ENCODE data around the gene KIF5A.
"Not testable (repeated sequence)": the region's sequence is repeated elsewhere in the genome, so short reads cannot be mapped to it uniquely, and the experiment has no call there.

Gene KIF5A

DNA sequence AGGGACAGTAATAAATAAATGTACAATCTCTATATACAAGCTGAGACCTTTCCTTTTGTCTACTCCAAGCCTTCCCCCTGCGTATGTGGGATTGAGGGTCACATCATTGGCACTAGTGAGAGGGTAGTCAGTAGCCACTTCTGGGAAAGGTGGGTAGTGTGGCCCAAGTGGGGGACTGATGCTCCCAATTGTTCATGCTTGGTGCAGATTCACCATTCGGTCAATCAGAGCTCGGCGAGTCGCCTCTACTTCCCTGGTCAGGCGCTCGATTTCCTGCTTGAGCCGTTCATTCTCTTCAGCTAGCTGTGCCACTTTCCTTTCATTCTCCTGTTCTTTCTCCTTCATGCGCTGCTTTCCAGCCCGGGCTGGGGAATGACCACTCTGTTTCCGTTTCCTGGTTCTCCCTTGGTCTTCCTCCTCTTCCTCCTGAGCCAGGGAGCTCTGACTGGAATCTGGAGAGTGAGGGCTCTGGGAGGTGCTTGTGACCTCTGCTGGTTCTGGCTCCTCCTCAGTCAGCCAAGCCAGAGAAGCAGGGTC lies 33.2 kb upstream of the KIF5A start:
- Mint-ChIP-seq H3K27ac (peak overlapping the region; percentile 100), H3K9me3 (no peaks in the 10 kb centered on the region), H3K36me3 (ENCODE audit: low read depth) (peaks cover 86% of the 10 kb centered on the region), H3K27me3 (no peaks in the 10 kb centered on the region), H3K4me1 (ENCODE audit: low read depth) (peaks cover 45% of the 10 kb centered on the region), H3K4me3 (no peak overlapping the region)
- DNase-seq: no peak

DNA sequence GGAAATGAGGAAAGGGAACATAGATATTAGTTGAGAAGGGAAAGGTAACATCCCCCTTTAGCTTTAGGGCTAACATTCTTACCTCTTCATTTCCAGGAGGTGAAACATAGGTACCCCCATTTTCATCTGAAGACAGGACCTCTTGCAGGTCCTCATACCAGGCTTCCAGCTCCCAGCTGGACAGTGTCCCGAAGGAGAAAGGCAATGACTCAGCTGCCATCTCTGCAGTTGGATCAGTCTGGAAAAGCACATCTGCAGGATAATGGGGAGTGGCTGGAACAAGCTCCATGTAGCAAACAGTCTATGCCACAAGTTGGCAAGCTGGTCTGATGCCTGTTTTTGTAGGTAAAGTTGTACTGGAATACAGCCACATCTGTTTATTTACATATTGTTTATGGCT lies 32.7 kb upstream of the KIF5A start:
- Mint-ChIP-seq H3K4me1 (ENCODE audit: low read depth) (peaks cover 50% of the 10 kb centered on the region), H3K27ac (peak overlapping the region; percentile 100), H3K27me3 (no peaks in the 10 kb centered on the region), H3K36me3 (ENCODE audit: low read depth) (peaks cover 81% of the 10 kb centered on the region), H3K9me3 (no peaks in the 10 kb centered on the region), H3K4me3 (peak overlapping the region; percentile 31)
- no peak for DNase-seq

DNA sequence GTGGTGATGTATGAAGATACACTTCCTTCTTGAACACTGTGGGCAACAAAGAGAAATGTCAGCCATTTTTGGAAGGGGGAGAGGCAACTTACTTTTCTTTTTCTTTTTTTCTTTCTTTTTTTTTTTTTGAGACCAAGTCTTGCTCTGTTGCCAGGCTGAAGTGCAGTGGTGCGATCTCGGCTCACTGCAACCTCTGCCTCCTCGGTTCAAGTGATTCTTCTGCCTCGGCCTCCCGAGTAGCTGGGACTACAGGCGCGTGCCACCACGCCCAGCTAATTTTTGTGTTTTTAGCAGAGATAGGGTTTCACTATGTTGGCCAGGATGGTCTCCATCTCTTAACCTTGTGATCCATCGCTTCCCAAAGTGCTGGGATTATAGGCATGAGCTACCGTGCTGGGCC lies 32.1 kb upstream of the KIF5A start:
- Mint-ChIP-seq H3K4me1 (ENCODE audit: low read depth) (peaks cover 52% of the 10 kb centered on the region), H3K4me3 (peak overlapping the region; percentile 94), H3K36me3 (ENCODE audit: low read depth) (peaks cover 76% of the 10 kb centered on the region), H3K27ac (peak overlapping the region; percentile 100)
- not testable (repeated sequence) for DNase-seq, H3K9me3 Mint-ChIP-seq, H3K27me3 Mint-ChIP-seq

DNA sequence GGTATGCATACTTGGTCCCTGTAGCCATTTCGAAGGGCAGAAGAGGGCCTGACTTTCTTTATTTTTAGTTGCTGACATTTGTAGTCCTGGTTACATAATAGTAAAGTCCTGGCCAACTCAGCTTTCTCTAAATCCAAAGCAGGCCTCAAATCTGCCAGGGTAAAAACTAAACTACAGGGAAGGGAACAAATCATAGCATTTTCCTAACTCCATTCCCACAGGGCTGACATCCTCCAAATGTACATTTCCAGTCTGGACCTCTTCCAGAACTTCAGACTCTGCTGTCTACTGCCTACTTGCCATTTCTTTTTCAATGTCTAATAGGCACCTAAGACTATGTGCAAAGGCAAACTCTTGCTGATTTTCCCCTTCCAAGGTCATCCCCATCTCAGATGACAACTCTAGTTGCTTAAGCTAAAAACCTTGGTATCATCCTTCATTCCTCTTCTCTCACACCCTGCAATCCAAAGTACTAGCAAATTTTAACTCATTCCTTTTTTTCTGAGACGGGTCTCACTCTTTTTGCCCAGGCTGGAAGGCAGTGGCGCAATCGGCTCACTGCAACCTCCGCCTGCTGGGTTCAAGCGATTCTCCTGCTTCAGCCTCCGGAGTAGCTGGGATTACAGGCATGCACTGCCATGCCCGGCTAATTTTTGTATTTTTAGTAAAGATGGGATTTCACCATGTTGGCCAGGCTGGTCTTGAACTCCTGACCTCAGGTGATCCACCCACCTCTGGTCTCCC lies 31.5 kb upstream of the KIF5A start:
- H3K36me3 Mint-ChIP-seq (ENCODE audit: low read depth): peaks cover 72% of the 10 kb centered on the region
- peak overlapping the region; percentile 94 for H3K4me3 Mint-ChIP-seq
- DNase-seq: no peak
- H3K9me3 Mint-ChIP-seq: no peaks in the 10 kb centered on the region
- H3K27ac Mint-ChIP-seq: peak overlapping the region; percentile 100
- H3K27me3 Mint-ChIP-seq: no peaks in the 10 kb centered on the region
- peaks cover 55% of the 10 kb centered on the region for H3K4me1 Mint-ChIP-seq (ENCODE audit: low read depth)

DNA sequence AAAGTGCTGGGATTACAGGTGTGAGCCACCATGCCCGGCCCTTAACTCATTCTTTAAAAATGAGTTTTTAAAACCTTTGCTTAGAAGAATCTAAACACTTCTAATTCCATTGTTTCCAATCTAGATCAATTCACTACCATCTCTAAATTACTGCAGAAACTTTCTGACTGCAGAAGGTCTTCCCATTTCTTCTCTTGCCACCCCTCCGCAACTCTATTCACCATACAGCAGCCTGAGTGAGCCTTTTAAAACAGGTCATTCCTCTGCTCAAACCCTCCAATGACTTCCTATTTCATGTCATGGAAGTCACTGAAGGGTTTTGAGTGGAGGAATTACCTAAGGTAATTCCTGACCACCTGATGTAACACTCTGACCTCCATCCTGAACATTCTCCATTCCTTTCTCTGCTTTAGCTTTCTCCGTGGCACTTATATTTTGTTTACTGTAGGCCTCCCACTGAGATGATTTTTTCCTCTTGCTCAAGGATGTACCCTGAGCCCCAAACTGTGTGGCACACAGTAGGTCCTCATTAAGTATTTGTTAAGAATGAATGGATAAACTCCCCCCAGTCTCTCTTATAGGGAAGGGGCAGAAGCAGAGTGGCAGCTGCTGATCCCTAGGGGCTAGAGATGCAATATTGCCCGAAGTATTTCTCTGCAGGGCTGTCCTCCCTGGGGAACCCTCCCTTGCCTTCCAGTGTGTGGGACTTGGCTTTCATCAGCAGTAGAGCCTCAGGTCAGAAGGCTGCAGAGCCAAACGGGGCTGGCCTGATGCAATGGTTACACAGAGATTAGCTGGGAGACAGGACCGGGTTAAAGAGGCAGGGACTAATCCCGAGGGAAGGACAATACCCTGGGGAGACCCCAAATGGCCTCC lies 30.7 kb upstream of the KIF5A start:
- Mint-ChIP-seq H3K4me1 (ENCODE audit: low read depth) (peaks cover 63% of the 10 kb centered on the region), H3K36me3 (ENCODE audit: low read depth) (peaks cover 73% of the 10 kb centered on the region)
- no peak for DNase-seq

DNA sequence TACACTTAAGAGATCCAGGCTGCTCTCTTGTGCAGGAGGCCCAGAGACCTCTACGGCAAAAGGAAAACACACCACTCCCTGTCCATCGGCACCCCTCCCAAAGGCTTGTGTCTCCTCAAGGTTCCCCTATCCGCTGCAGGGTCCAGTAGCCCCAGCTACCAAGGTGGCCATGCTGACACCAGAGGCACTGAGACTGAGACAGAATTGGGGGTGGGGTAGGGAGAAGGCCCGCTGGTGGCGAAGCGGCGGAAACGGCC lies 30.1 kb upstream of the KIF5A start:
- DNase-seq: peak; percentile 68
- peaks cover 67% of the 10 kb centered on the region for H3K4me1 Mint-ChIP-seq (ENCODE audit: low read depth)
- peaks cover 73% of the 10 kb centered on the region for H3K36me3 Mint-ChIP-seq (ENCODE audit: low read depth)
- H3K4me3 Mint-ChIP-seq: peak overlapping the region; percentile 94
- no peaks in the 10 kb centered on the region for H3K9me3 Mint-ChIP-seq
- H3K27ac Mint-ChIP-seq: peak overlapping the region; percentile 100
- H3K27me3 Mint-ChIP-seq: no peaks in the 10 kb centered on the region

More for the DNA sequence above, 30.7 kb upstream of the KIF5A start:
- Mint-ChIP-seq H3K27ac (peak overlapping the region; percentile 100), H3K27me3 (no peaks in the 10 kb centered on the region), H3K4me3 (peak overlapping the region; percentile 94), H3K9me3 (no peaks in the 10 kb centered on the region)

DNA sequence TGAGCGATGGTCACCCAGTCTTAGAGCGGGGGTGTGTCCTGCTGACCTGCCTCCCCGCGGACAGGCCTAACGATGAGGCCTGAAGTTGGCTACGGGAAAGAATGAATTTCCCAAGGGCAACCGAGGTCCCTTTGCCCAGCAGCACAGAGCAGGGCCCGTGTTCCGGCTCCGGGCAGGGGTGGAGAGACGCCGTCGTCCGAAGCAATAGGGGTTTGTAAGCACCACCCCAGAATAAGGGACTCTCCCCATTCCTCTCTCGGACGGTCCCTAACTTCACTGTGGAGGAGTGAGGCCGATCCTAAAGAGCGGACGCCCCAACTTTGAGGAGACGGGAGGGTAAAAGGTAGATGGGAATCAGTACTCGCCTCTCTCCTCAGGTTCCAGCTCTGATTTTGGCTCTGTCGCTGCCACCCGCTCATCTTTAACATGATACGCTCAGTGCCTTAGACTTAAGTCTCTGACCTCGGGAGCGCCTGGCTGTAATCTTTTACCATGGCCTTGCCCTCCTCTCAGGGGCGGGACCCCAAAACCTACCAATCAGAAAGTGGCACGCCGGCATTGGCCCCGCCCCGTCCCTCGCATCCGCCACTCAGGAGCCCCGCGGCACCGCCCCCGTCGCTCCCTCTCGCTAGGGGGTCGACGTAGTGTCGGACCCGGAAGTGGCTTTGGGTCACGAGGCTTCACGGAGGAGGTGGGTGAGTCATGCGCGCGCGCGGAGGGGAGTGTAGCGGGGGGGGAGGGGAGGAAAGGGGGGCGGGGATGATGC lies 29.6 kb upstream of the KIF5A start, which contains the start of gene DDIT3:
Gene DDIT3 (minus strand): TSS at position 462 of the 766 bp plus-strand sequence. CDS start 3,108 bp downstream, outside the sequence.
- H3K4me1 Mint-ChIP-seq (ENCODE audit: low read depth): peaks cover 71% of the 10 kb centered on the region
- H3K9me3 Mint-ChIP-seq: no peaks in the 10 kb centered on the region
- no peaks in the 10 kb centered on the region for H3K27me3 Mint-ChIP-seq
- H3K36me3 Mint-ChIP-seq (ENCODE audit: low read depth): peaks cover 73% of the 10 kb centered on the region
- peak within 1 kb of the TSS; percentile 94 for H3K4me3 Mint-ChIP-seq
- DNase-seq: peak; percentile 99
- peak within 1 kb of the TSS; percentile 100 for H3K27ac Mint-ChIP-seq

DNA sequence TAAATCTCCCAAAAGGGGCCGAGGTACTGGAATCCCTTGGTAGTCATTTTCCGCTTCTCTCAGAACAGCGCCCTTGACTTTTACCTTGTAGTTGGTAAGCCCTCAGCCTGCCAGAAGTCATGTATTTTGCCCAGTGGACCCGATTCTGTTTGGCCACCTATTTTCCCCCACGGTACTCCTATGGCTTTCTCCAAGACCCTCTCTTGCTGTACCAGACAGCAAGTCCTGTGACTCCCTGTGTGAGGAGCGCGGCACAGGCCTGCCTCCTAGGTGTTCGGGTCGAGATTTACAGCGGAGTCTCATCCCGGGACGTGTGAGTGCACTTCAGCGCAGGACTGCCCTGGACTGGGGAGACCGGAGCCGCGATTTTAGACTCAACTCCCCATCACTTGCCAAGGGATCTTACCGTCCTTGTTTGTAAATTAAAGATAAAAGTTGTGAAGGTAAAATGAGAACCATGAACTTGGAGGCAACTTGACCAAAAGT lies 28.3 kb upstream of the KIF5A start:
- H3K9me3 Mint-ChIP-seq: no peaks in the 10 kb centered on the region
- H3K36me3 Mint-ChIP-seq (ENCODE audit: low read depth): peaks cover 71% of the 10 kb centered on the region
- H3K27me3 Mint-ChIP-seq: no peaks in the 10 kb centered on the region
- H3K4me3 Mint-ChIP-seq: peak overlapping the region; percentile 94
- DNase-seq: peak; percentile 61
- peaks cover 67% of the 10 kb centered on the region for H3K4me1 Mint-ChIP-seq (ENCODE audit: low read depth)
- peak overlapping the region; percentile 100 for H3K27ac Mint-ChIP-seq

DNA sequence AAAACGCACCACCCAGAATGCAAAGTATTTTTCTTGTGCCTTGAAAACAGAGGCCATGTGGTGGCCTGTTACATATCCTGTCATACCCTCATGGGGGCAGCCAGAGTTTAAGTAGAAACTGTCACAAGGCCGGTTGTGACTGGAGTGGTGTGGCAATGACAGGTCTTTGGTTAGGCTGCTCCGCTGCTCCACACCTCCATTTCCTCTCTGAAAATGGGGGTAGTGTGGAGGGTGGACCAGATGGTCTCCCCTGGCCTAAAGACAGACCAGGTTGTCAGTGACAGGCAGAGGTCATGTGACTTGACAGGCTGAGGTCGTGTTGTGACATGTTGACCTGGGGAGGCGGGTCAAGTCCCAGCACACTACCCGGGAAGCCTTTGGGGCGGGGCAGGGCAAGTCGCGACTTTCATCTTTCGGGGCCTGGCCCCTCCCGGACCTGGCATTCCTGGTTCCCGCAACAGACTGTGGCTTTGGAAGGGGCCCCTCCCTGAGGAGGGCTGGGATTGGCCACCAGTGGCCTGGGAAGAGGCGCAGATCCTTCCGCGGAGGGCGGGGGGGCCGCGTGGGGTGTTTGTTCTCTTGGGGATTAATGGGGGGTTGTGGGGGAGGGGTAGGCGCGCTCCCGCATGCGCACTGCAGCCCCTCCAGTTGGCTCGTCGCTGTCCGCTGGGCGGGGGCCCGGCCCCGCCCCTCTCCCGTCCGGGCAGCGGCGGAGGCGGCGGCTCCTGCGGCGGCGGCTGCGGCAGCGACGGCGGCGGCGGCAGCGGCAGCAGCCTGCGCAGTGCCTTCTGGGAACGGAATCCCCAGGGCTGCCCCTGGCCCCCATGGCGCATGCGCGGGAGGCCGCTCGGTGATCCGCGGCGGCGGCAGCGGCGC lies 27.6 kb upstream of the KIF5A start, which contains the start of gene MBD6:
Gene MBD6 (plus strand): TSS at position 814 of the 876 bp plus-strand sequence. CDS start 1,480 bp downstream, outside the sequence.
- peak within 1 kb of the TSS; percentile 94 for H3K4me3 Mint-ChIP-seq
- peak; percentile 93 for DNase-seq
- peaks cover 61% of the 10 kb centered on the region for H3K4me1 Mint-ChIP-seq (ENCODE audit: low read depth)
- H3K27me3 Mint-ChIP-seq: no peaks in the 10 kb centered on the region
- peaks cover 71% of the 10 kb centered on the region for H3K36me3 Mint-ChIP-seq (ENCODE audit: low read depth)
- peak within 1 kb of the TSS; percentile 100 for H3K27ac Mint-ChIP-seq
- H3K9me3 Mint-ChIP-seq: no peaks in the 10 kb centered on the region

DNA sequence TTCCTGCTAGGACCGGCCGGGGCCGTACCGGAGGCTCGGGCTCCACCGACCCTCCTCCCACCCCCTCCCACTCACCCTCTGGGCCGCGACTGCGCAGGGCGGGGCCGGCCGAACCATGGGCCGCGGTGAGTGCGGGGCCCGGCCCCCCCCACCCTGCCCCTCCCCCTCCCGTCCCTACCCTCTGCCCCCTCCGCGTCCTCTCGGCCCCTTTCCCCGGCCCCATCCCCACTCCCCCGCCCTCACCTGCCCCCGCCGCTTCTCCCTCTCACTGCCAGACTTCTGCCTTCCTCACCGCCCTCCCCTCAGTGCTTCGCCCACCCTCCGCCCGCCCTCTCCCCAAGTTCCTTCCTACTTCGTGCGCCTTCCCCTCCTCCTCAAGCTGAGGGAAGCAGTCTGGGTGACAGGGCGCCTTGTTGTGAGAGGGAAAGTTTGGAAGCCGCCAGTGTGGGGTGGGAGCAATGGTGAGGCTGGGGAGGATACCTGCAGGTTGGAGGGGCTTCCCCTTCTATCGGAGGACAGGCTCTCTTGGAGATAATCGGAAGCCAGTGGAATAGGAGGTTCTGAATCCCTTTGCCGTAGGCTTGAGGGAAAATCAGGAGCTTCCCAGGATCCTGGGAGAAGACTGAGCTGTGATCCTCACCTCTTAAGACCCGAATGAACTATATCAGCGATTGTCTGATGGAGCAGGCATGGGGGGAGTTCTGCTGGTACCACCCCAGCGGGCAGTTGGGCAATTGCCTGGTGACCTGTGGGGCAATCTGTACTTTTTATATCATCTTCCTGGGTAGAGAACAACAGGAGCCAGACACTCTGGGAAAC lies 26.7 kb upstream of the KIF5A start:
- H3K9me3 Mint-ChIP-seq: no peaks in the 10 kb centered on the region
- H3K27ac Mint-ChIP-seq: peak overlapping the region; percentile 93
- no peaks in the 10 kb centered on the region for H3K27me3 Mint-ChIP-seq
- peaks cover 53% of the 10 kb centered on the region for H3K4me1 Mint-ChIP-seq (ENCODE audit: low read depth)
- H3K4me3 Mint-ChIP-seq: peak overlapping the region; percentile 91
- no peak for DNase-seq
- H3K36me3 Mint-ChIP-seq (ENCODE audit: low read depth): peaks cover 70% of the 10 kb centered on the region

DNA sequence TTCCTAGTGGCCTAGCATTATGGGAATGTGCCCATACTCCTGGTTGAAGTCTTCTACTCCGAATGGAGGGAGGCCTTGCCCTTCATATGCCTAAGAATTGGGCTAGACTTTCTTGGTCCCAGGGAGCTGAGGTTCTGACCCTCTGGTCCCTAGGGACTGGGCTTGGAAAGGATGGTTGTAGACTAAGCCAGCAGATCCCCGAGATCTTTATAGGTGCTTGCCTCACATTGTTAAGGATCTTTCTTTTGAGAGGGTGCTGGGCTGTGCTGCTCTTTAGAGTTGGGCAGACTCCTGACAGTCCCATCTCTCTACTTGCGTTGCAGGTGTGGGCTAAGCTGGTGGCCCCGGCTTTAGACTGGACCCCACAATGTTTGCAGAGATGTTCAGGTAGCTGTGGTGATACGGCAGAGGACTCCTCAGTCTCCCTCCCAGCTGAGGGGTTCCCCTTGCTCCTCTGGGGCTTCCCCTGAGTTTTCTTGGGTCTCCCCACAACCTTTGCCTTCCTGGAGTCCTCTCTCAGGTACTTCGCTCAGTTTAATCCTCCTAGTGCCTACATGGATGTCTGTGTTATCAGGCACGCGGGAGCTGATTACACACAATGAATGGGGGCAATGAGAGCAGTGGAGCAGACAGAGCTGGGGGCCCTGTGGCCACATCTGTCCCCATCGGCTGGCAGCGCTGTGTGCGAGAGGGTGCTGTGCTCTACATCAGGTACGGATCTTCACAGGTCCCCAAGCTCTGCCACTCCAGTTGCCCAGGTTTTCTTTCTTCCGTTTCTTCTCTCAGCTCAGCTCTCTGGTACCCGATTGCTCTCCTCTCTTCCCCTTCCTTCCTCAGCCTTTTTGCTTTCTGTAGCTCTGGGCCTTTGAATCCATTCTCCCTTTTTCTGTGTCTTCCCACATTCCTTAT lies 25.9 kb upstream of the KIF5A start:
- no peaks in the 10 kb centered on the region for H3K27me3 Mint-ChIP-seq
- DNase-seq: no peak
- peak overlapping the region; percentile 91 for H3K4me3 Mint-ChIP-seq
- no peaks in the 10 kb centered on the region for H3K9me3 Mint-ChIP-seq
- peak overlapping the region; percentile 93 for H3K27ac Mint-ChIP-seq
- peaks cover 44% of the 10 kb centered on the region for H3K4me1 Mint-ChIP-seq (ENCODE audit: low read depth)
- peaks cover 70% of the 10 kb centered on the region for H3K36me3 Mint-ChIP-seq (ENCODE audit: low read depth)

Measured in activated T-cell treated with anti-CD3 and anti-CD28 coated beads, Interleukin-2, amount 50 U/mL, for 24 hours (primary cell).